Caco-2 (cell line): ENCODE results near the gene FIBP. TPM values are rescaled to one million over a fixed set of nuclear protein-coding genes. Genes with fewer than 3 reads are reported as not detected.
A peak's percentile ranks its signal among the peaks of the same experiment; 100 is the strongest.

ENCODE experiments used
- BruUV-seq: library from RNA; stranded (reverse); fragments of 400-500 nt; replicated peaks from 2 replicates; lab custom pipeline; 2021; lab: Mats Ljungman, UMichigan
- CTCF ChIA-PET: fragments of 300-600 bp; sonication (Branson Sonifier 250); formaldehyde crosslinking; loops from one replicate; lab custom pipeline; 2022; ENCODE audit warnings: antibody characterized with exemption; lab: Charles Lee
- POLR2A ChIA-PET: fragments of 300-600 bp; sonication (Branson Sonifier 250); formaldehyde crosslinking; loops from one replicate; lab custom pipeline; 2022; ENCODE audit warnings: antibody characterized with exemption; lab: Charles Lee
- DNase-seq, 2 experiments: peaks; one replicate each; pipeline versions ENCODE4 v3.0.0 to v3.0.0-alpha.2; 2020 to 2022
- H3K27me3 ChIP-seq: replicated peaks from 2 replicates; pipeline ENCODE4 v1.6.0; 2011; ENCODE audit warnings: low read length; ENCODE audit not compliant: control insufficient read depth, insufficient read depth
- H3K36me3 ChIP-seq: 2 replicates; pipeline ENCODE4 v1.5.1; 2011; ENCODE audit warnings: low read length; ENCODE audit not compliant: control insufficient read depth, insufficient read depth
- H3K4me1 ChIP-seq: fragments of 250-450 bp; sonication (Bioruptor Pico); 2 replicates; pipeline ENCODE4 v1.5.1; 2020; ENCODE audit warnings: mild to moderate bottlenecking
- H3K4me3 ChIP-seq: 2 replicates; pipeline ENCODE4 v1.5.1; 2011; ENCODE audit warnings: low read depth, mild to moderate bottlenecking, control low read depth, low read length
- H3K9me3 ChIP-seq: fragments of 250-450 bp; sonication (Bioruptor Pico); 2 replicates; pipeline ENCODE4 v1.5.1; 2020; ENCODE audit warnings: mild to moderate bottlenecking, moderate library complexity
- H3K27ac Mint-ChIP-seq: one replicate; pipeline ENCODE4 v1.8.0; 2022; ENCODE audit warnings: mixed read lengths; ENCODE audit not compliant: unreplicated experiment
- H3K27me3 Mint-ChIP-seq: one replicate; pipeline ENCODE4 v1.8.0; 2022; ENCODE audit warnings: mixed read lengths; ENCODE audit not compliant: insufficient read depth, unreplicated experiment
- H3K36me3 Mint-ChIP-seq: one replicate; pipeline ENCODE4 v1.8.0; 2022; ENCODE audit warnings: mild to moderate bottlenecking, mixed read lengths; ENCODE audit not compliant: insufficient read depth, unreplicated experiment
- H3K4me1 Mint-ChIP-seq: one replicate; pipeline ENCODE4 v1.8.0; 2022; ENCODE audit warnings: low read depth, mixed read lengths; ENCODE audit not compliant: unreplicated experiment
- H3K4me3 Mint-ChIP-seq: one replicate; pipeline ENCODE4 v1.8.0; 2022; ENCODE audit warnings: mild to moderate bottlenecking, moderate library complexity, mixed read lengths; ENCODE audit not compliant: unreplicated experiment
- H3K9me3 Mint-ChIP-seq: one replicate; pipeline ENCODE4 v1.8.0; 2022; ENCODE audit warnings: mixed read lengths; ENCODE audit not compliant: unreplicated experiment
- intact Hi-C: fragments of 100-400 bp; cut with micrococcal nuclease; formaldehyde crosslinking; loops from one replicate; pipeline ENCODE4 v1.10.0; 2022; ENCODE audit not compliant: unreplicated experiment
- total RNA-seq: library from RNA; stranded (reverse); gene quantifications from 2 replicates; pipeline ENCODE4 v1.2.3, GENCODE V29; 2022
- TF ChIP-seq, protein P1 (sequence below), 2 experiments: fragments of 200-600 bp in 1 of 2; IDR thresholded peaks; 1 replicate in 1 of 2; 2 replicates in 1 of 2; pipeline versions ENCODE4 v1.5.1 to v1.8.0; 2011 to 2022; ENCODE audit warnings: antibody characterized with exemption in 1 of 2, control low read depth in 1 of 2, inconsistent platforms in 1 of 2, low read depth in 1 of 2, low read length in 1 of 2, mild to moderate bottlenecking in 1 of 2, moderate library complexity in 1 of 2; ENCODE audit not compliant: insufficient read depth in 1 of 2, severe bottlenecking in 1 of 2, unreplicated experiment in 1 of 2

The FIBP gene
- total RNA-seq, 1 experiment from 2014 or later = 61.5 TPM

DNA sequence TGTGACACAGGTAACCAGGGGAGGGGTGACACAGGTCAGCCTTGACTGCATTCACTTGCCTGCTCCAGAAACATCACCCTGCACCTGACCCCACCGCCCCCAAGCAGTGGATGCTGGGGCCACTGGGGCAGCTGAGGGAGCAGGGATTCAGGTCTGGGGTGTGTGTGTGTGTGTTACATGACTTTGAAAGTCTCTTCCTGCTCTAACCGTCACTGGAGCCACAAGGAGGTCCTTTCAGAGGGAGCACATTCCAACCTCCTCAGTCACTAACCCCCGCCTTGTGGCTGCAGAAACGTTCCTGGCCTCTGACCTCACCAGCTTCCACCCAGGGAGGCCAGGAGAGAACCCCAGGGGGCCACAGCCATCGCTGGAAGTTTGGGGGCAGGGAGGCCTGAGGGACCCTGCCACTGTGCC lies 14.8 kb upstream of the FIBP start:
- H3K27ac Mint-ChIP-seq = peak overlapping the region; percentile 58
- POLR2A ChIA-PET = interaction anchor here (1.0 kb wide), 1 partner anchor 12 kb away, joined by 4 read pairs; no protein-coding TSS in a partner anchor
- Histone ChIP-seq H3K36me3 (no peaks in the 10 kb centered on the region), H3K27me3 (no peaks in the 10 kb centered on the region; the same call in 1 of the 2 replicates), H3K9me3 (no peaks in the 10 kb centered on the region), H3K4me1 (peaks cover 29% of the 10 kb centered on the region), H3K4me3 (no peak overlapping the region)
- no peaks in the 10 kb centered on the region for H3K27me3 Mint-ChIP-seq
- TF ChIP-seq, protein P1, sequence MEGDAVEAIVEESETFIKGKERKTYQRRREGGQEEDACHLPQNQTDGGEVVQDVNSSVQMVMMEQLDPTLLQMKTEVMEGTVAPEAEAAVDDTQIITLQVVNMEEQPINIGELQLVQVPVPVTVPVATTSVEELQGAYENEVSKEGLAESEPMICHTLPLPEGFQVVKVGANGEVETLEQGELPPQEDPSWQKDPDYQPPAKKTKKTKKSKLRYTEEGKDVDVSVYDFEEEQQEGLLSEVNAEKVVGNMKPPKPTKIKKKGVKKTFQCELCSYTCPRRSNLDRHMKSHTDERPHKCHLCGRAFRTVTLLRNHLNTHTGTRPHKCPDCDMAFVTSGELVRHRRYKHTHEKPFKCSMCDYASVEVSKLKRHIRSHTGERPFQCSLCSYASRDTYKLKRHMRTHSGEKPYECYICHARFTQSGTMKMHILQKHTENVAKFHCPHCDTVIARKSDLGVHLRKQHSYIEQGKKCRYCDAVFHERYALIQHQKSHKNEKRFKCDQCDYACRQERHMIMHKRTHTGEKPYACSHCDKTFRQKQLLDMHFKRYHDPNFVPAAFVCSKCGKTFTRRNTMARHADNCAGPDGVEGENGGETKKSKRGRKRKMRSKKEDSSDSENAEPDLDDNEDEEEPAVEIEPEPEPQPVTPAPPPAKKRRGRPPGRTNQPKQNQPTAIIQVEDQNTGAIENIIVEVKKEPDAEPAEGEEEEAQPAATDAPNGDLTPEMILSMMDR (IDR thresholded peaks at IDR 0.05; ENCODE audit: insufficient read depth in 1 of 2, low read depth in 1 of 2, low read length in 1 of 2, severe bottlenecking in 1 of 2, unreplicated experiment in 1 of 2) = no peak
- H3K4me3 Mint-ChIP-seq = no peak overlapping the region
- intact Hi-C loops = no loop called here
- DNase-seq = peak; percentile 62 to 78
- peaks cover 22% of the 10 kb centered on the region for H3K4me1 Mint-ChIP-seq
- CTCF ChIA-PET = interaction anchor here (3.8 kb wide), 1 partner anchor 15 kb away, joined by 36 read pairs; the partner anchor contains the start of gene FIBP
- H3K9me3 Mint-ChIP-seq = no peaks in the 10 kb centered on the region
- no TSS peak for BruUV-seq
- H3K36me3 Mint-ChIP-seq = peaks cover 13% of the 10 kb centered on the region

DNA sequence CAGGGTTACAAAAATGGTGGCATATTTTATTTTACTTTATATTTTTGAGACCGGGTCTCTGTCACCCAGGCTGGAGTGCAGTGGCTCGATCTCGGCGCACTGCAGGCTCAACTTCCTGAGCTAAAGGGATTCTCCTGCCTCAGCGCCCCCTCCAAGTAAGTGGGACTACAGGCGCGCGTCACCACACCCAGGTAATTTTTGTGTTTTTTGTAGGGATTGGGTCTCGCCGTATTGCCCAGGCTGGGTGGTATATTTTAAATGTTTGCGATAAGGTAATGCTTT lies 12.6 kb upstream of the FIBP start:
- POLR2A ChIA-PET = interaction anchor here (0.6 to 2.7 kb wide), 4 partner anchors 8 to 42 kb away, joined by 3 to 27 read pairs (median 4); partner anchors contain the start of gene CCDC85B
- TSS peak; percentile 85 for BruUV-seq
- H3K4me3 ChIP-seq = peak overlapping the region; percentile 75
- no peaks in the 10 kb centered on the region for H3K36me3 ChIP-seq
- H3K27me3 ChIP-seq = no peaks in the 10 kb centered on the region; the same call in 1 of the 2 replicates
- intact Hi-C loops = loop anchor here (1.0 kb wide), 2 partner anchors 10 to 13 kb away; partner anchors contain the start of gene FIBP
- H3K36me3 Mint-ChIP-seq = peaks cover 13% of the 10 kb centered on the region
- peak overlapping the region; percentile 35 for H3K27ac Mint-ChIP-seq
- H3K4me3 Mint-ChIP-seq = peak overlapping the region; percentile 79
- H3K9me3 ChIP-seq = no peaks in the 10 kb centered on the region
- TF ChIP-seq, protein P1 (IDR thresholded peaks at IDR 0.05; ENCODE audit: insufficient read depth in 1 of 2, low read depth in 1 of 2, low read length in 1 of 2, severe bottlenecking in 1 of 2, unreplicated experiment in 1 of 2) = no peak
- H3K4me1 ChIP-seq = peaks cover 29% of the 10 kb centered on the region
- H3K4me1 Mint-ChIP-seq = peaks cover 22% of the 10 kb centered on the region
- CTCF ChIA-PET = interaction anchor here (1.0 to 4.3 kb wide), 4 partner anchors 10 to 16 kb away, joined by 7 to 36 read pairs (median 20); partner anchors contain the start of genes CCDC85B and FIBP
- H3K9me3 Mint-ChIP-seq = no peaks in the 10 kb centered on the region
- DNase-seq = no peak
- H3K27me3 Mint-ChIP-seq = no peaks in the 10 kb centered on the region

DNA sequence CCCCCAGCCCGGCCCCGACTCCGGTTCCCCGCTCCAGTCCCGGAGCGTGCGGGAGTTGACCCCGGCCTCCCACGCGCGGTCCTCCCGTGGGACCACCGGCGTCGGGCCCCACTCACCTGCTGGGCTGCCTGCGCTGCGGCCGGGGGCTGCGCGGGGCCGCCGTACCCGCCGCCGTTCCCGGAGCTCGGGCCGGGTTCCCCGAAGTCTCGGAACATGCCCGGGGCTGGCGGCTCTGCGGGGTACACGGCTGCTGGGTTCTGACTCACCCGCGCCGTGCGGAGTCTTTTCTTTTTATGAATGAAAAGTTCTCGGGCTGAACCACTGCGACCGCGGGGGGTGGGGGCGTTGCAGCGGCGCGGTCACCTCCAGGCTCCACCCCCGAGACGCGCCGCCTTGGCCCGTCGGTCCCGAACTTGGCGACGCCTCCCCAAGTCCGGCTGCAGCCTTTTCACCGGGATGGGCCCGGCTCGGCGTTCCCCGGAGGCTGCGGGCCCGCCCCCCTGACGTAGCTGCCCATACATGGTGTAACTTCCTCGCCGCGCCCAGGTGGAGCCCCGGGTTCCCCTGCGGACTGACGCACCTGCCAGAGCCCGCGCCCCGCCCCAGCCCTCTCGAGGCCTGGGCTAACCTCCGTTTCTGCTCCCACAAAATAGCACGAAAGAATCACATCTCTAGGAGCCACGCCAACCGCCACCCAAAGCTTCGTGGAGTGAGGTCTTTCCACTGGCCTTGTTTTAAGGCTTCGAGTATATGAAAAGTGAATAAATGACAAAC lies 12.0 kb upstream of the FIBP start, which contains the start of gene FOSL1:
Gene FOSL1 (minus strand): TSS at position 264 of the 774 bp plus-strand sequence. CDS start 49 bp downstream, at position 215.
- Mint-ChIP-seq H3K27me3 (no peaks in the 10 kb centered on the region), H3K27ac (peak within 1 kb of the TSS; percentile 76), H3K9me3 (no peaks in the 10 kb centered on the region), H3K36me3 (peaks cover 16% of the 10 kb centered on the region), H3K4me1 (peaks cover 22% of the 10 kb centered on the region), H3K4me3 (peak within 1 kb of the TSS; percentile 79)
- CTCF ChIA-PET = interaction anchor here (0.6 to 4.3 kb wide), 5 partner anchors 10 to 82 kb away, joined by 7 to 36 read pairs (median 9); partner anchors contain the start of genes CCDC85B and FIBP
- peak; percentile 97 for DNase-seq
- no TSS peak for BruUV-seq
- no peaks in the 10 kb centered on the region for H3K36me3 ChIP-seq
- H3K4me1 ChIP-seq = peaks cover 29% of the 10 kb centered on the region
- peak within 1 kb of the TSS; percentile 75 for H3K4me3 ChIP-seq
- TF ChIP-seq, protein P1 (IDR thresholded peaks at IDR 0.05; ENCODE audit: insufficient read depth in 1 of 2, low read depth in 1 of 2, low read length in 1 of 2, severe bottlenecking in 1 of 2, unreplicated experiment in 1 of 2) = no peak
- H3K27me3 ChIP-seq = no peaks in the 10 kb centered on the region; the same call in 1 of the 2 replicates
- POLR2A ChIA-PET = interaction anchor here (0.6 to 2.7 kb wide), 4 partner anchors 9 to 41 kb away, joined by 3 to 27 read pairs (median 4); partner anchors contain the start of gene CCDC85B
- intact Hi-C loops = loop anchor here (1.0 kb wide), 2 partner anchors 11 to 12 kb away; partner anchors contain the start of gene FIBP
- H3K9me3 ChIP-seq = no peaks in the 10 kb centered on the region
